GM21786 (cell line): ENCODE measurements around the gene BIRC2.

ENCODE experiments used
- ATAC-seq: cut with Tn5 transposase; IDR thresholded peaks from one replicate; pipeline ENCODE4 v1.9.1; 2021; ENCODE audit not compliant: unreplicated experiment

Gene BIRC2

DNA sequence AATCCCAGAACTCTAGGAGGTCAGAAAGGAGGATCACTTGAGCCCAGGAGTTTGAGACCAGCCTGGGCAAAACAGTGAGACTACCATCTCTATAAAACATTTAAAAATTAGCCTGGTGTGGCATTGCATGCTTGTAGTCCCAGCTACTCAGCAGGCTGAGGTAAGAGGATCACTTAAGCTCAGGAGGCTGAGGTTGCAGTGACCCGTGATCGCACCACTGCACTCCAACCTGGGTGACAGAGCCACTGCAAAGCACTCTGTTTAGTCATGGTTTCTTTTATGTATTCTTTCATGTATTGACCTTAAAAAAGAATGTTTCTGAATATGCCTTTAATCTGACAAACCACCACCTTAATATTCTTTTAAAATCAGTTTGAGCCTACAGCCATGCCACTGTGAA lies 52.2 kb downstream of the BIRC2 start:
- ATAC-seq: no peak

DNA sequence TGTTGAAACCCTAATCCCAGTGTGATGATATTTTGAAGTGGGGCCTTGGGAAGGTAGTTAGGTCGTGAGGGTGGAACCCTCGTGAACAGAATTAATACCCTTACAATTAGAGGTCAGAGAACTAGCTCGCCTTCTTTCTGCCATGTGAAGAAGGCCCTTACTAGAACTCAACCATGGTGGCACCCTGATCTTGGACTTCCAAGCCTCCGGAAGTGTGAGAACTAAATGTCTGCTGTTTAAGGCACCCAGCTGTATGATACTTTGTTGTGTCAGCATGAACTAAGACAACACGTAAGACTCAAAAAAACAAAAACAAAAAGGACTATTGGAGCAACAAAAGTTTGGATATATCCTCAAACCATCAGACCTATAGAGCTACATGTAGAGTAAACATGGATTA lies 53.6 kb downstream of the BIRC2 start:
- no peak for ATAC-seq

DNA sequence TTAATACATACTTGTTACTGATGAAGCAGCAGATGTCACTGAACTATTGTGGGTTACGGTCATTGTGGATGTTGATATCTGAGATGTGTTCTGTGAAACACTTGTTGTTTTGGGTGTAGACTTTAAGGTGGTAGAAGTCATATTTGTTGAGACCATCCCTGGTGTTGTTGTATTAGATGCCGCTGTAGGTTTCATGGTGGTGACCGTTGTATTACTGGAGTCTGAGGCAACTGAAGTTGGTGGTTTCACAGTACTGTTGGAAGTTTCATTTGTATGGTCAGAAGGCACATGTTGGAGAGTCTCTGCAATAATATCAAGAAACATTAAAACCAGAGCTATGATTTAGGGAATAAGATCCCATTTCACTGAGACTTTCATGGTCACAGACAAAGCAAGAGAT lies 54.9 kb downstream of the BIRC2 start:
- ATAC-seq: no peak

DNA sequence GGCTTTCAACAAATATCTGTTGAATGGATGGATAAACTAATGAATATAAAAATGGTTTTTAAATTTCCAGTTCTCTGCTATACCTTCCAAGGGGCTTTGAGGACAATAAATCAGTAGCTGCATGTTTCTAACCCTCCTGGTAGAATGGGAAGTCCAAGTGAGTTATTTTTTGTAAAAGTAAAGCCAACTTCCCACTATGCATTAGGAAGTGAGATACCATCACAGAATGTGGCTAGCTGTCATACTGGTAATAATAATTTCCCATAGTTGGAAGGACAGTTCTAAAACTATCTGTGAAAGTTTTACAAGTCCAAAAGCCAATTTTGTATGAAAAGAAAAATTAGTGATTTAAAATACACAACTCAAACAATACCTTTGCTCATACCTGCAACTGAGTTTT lies 55.5 kb downstream of the BIRC2 start:
- no peak for ATAC-seq

DNA sequence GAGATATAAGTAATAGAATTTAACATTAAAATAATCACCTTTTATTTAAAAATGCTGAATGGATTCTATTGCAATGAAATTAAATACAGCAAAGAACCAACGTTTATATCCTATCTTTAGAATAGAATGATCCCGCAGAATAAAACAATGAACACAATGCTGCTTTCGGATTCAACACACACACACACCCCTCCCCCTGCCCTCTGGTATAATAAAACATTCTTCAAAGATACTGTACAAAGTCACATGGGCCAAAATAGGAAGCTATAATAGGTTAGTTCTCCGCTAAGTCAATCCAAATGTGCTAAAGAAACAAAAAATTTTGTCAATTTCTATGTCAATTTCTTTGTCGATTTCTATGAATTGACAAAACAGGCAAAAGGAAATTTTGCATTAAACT lies 58.5 kb downstream of the BIRC2 start:
- ATAC-seq: no peak

DNA sequence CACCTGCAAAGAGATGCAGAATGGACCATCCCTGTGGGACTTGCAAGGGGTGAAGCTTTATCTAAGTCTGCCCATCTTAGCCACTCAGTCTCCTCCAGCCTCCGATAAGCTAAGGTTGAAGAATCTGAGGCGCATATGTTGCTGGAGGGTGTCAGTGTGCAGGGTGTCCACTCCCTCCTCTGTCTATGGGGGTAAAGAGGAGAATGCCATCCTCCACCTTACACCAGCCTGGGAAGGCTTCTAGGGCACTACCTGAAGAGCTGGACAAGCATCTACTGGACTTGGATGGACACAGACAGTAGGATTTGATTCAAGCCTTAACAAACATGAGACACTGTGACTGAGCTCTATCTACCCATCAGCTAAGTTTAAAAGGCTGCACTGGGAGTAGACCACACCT lies 59.1 kb downstream of the BIRC2 start:
- no peak for ATAC-seq

DNA sequence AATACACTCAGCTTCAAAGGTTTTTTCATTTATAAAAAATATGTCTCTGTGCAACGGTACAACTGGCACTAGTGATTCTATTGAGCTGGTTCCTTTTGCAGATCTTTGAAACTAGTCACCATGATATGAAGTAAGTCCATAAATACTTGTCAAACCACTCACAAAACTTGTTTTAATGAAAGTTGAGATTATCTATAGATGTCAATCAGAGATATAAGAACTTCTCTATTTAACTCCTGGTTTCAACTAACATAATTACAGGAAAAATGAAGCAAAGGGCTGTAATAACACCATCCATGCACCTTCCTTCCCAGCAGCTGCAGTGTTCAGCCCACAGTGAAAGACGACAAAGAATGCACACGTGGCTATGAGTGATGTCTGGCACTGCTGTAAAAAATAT lies 60.9 kb downstream of the BIRC2 start:
- ATAC-seq: no peak

DNA sequence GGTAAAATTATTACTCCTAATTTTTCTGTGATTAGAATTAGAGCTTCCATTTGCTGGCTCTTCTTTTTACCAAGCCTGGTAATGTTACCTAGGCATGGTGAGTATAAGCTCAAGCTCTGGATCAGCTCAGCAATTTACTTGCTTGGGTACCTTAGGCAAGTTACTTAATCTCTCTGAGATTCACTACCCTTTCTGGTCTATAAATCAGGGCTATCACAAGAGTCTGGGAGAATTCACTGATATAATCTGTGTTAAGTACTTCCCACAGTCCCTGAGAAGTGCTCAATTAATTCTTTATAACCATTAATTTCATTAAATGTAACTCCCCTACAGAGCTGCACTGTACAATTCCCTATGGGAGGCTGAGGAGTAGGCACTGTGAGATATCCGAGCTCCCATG lies 61.3 kb downstream of the BIRC2 start:
- ATAC-seq: no peak

DNA sequence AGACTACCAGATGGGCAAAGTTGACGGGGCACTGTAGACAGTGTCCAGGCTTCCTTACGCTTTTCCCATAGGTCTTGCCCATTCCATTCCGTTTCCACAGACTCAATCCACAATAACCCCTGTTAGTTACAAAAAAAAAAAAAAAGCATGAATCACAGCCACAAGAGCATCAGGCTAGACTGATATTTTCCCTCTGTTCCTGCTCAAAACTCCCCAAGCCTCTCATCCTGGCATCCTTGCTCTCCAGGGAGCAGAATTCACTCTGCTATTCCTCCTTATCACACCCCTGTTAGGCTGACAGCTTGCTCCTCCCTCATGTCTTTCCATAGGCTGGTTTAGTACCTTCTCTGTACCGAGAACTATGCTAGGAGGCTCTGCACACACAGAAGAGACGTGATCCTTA lies 63.4 kb downstream of the BIRC2 start:
- no peak for ATAC-seq

DNA sequence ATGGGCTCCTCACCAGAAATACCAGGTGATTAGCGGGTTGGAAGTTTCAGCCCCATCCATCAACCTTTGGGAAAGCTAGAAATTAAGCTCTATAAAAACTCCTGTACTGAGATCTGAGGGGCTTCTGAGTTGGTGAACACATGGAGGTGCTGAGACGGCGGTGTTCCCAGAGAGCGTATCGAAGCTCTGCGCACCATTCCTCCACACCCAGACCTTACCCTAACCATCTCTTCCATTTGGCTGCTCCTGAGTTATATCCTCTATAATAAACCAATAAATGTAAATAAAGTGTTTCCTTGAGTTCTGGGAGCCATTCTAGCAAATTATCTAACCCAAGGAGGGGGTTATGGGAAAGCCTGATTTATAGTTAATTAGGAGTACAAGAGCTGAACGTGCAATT lies 64.1 kb downstream of the BIRC2 start:
- ATAC-seq: no peak

DNA sequence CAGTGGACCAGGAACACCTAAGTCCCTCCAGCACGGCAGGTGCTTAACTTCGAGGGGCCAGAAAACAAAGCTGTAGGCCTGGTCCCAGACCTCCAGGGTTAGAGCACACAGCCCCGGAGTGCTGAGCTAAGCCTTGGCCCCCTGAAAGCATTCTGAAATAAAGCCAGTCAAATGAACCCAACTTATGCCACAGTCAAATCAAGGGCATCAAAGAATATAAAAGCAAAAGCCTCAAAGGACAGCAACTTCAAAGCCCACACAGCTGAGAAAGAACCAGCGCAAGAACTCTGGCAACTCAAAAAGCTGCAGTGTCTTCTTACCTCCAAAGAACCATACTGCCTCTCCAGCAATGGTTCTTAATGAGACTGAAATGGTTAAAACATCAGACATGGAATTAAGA lies 66.5 kb downstream of the BIRC2 start:
- ATAC-seq: no peak

DNA sequence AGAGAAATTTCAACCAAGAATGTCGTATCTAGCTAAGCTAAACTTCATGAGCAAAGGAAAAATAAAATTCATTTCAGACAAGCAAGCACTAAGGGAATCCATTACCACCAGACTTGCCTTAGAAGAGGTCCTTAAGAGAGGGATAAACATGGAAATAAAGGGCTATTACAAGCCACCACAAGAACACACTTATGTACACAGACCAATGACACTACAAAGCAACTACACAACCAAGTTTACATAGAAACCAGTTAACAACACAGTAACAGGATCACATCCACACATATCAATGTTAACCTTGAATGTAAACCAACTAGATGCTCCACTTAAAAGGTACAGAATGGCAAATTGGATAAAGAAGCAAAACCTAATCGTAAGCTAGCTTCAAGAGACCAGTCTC lies 67.5 kb downstream of the BIRC2 start:
- ATAC-seq: no peak

DNA sequence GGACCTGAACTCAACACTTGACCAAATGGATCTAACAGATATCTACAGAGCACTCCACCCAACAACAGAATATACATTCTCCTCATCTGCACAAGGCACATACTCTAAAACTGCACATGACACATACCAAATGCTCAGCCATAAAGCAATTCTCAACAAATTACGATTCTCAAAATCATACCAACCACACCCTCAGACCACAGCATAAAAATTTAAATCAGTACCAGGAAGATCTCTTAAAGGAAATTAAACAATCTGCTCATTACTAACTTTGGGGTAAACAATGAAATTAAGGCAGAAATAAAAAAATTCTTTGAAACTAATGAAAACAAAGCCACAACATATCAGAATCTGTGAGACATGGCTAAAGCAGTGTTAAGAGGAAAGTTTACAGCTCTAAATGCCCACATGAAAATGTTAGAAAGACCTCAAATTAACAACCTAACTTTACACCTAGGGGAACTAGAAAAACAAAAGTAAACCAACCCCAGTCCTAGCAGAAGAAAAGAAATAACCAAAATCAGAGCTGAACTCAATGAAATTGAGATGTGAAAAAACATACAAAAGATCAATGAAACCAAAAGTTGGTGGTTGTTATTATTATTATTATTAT lies 68.4 kb downstream of the BIRC2 start:
- ATAC-seq: no peak

DNA sequence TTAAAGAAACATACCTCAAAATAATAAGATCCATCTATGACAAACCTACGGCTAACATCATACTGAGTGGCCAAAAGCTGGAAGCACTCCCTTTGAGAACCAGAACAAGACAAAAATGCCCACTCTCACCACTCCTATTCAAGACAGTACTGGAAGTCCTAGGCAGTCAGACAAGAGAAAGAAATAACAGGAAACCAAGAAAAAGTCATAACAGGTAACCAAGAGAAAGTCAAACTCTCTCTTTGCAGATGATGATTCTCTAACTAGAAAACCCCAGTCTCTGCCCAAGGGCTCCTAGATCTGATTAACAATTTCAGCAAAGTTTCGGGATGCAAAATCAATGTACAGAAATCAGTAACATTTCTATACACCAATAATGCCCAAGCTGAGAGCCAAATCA lies 70.0 kb downstream of the BIRC2 start:
- ATAC-seq: no peak

DNA sequence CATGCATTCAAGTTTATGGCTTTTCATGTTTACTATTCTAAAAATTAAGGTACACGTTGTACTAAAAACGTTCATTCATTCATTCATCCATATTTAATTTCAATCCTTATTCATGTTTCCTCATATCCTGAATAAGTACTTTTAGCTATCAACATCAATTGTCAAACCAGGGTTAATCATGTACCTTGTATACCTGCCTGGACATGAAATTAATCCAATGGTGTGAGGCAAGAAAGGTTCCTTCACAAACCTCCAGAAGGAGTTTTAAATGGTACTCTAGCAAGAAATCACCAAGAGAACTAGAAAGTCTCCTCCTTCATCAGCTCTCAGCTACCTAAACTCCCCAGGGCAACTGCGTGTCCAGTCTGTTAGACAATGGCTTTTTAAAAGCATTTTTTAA lies 72.2 kb downstream of the BIRC2 start:
- no peak for ATAC-seq

DNA sequence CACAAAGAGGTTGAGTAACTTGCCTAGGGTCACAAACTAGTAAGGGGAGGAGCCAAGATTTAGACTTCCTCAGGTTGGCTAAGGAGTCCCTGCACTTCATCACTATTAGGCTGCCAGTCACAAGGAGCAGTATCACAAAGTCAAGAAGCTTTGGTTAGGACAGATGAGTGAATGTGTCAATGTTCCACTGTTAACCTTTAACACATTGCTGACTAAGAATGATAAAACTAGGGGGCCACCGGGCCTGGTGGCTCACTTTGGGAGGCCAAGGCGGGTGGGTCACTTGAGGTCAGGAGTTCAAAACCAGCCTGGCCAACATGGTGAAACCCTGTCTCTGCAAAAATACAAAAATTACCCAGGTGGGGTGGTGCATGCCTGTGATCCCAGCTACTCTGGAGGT lies 73.5 kb downstream of the BIRC2 start:
- ATAC-seq: peak; percentile 86

DNA sequence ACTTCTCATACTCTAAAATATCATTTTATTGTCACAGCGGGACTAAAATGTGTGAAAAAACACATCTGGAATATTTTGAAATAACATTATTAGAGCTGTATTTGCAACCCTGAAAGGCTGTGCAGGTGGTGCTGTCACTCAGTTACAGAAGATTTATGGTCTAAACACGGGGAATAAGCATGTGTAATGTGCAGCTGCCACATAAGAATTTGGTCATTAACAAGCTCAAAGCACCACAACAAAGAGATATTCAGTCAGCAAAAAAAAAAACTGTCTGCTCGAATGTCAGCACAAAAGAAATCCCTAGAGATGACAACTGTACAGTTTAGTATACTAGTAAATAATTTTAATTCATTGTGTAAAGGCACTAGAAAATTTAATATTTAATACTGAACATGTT lies 74.2 kb downstream of the BIRC2 start:
- ATAC-seq: no peak

DNA sequence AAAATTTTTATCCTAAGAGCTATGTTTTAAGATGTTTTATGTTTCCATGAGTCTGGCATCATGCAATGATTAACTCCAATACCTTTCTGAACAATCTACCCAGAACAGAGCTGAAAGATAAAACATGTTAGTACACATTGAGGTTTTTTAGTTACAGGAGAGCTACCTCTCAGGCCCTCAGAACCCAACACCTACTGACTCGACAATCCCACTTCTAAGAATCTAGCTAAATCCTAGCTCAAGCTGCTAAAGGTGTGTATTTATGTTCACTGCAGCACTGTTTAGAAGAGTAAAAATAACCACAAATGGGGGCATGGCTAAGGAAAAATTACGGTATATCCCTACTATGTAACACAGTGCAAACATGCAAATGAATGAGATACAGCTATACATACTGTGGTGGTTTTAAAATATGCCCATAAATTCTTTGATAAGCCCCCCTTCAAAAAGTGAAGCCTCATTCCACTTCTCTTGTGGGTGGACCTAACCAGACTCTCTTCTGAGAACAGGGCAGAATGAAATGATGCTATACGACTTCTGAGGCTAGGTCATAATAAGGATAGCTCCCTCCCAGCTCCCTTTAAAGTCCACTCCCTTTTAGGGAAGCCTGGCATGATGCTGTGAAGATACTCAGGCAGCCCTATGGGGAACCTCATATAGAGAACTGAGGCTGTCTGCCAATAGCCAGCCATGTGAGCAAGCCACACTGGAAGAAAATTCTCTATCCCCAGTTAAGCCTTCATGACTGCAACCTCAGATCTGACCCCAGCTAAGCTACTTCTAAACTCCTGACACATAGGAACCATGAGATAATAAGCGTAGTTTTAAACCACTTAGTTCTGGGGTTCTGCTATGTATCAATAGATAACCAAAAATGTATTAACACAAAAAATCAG lies 76.1 kb downstream of the BIRC2 start:
- ATAC-seq: no peak

DNA sequence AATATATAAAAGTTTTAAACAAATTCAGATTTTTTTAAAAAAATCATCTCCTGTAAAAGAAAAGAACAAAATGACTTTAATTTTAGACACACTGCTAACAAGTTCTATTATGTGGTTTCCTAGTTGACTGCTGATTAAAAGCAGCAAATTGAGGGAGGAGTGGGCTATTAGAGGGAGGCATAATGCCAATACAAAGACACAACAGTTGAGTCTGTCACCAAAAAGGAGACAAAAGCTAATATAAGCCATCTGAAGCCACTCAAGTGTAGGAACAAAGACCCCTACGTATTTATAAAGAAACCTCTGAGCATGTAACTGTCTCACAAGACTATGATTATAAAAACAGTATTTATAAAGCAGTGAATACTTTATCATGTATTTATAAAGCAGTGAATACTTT lies 76.9 kb downstream of the BIRC2 start:
- no peak for ATAC-seq

DNA sequence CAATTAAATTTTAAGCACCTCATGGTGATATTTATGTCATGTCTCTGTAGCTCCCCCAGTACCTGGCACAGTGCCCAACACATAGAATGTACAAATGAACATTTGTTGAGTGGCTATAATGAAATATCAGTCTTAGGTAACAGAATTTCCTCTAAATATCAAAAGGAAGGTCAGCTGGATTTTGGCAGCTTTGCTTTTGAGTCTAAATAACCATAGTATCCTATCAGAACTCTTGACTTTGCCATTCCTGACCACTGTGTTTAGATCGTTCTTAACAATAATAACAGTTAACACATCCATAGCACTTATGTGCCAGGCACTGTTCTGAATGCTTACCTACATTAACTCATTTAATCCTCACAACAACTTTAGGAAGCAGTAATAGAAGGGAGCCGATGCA lies 79.0 kb downstream of the BIRC2 start:
- no peak for ATAC-seq

DNA sequence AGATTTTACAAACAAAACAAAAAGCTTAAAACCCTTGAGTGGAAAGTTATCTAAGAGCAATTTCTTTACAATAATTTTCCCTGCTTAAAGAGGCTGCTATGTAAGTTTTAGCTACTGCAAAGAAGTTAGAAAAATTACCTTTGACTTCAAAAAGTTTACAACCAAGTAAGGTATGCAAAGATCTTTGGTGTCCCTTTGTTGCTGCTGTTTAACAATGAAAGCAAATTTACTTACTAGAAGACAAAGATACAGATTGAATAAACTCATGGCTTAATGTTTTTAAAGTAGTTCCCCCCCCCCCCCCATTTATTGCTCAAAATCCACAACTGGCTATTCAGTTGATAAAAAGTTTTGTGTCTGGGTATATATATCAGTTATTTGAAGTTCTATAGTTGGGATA lies 79.6 kb downstream of the BIRC2 start:
- no peak for ATAC-seq

DNA sequence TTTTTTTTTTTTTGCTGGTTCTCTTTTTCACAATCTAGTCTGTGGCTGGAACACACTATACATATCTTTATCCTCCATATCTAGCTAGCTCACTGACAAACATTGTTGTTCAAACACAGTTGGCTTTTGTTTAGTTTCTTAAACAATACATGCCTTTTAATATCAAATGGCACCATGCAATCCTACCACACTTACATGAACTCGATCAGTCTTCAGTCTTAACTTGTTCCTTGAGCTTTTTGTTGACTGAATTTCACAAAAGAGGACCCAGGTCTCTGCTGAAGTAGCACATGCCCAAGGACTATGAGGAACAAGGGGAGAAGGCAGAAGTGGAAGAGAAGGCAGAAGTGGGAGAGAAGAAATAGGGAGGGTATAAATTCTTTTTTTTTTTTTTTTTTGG lies 80.1 kb downstream of the BIRC2 start:
- no peak for ATAC-seq
